ENCODE results near the gene ITPR2.

The ITPR2 gene

DNA sequence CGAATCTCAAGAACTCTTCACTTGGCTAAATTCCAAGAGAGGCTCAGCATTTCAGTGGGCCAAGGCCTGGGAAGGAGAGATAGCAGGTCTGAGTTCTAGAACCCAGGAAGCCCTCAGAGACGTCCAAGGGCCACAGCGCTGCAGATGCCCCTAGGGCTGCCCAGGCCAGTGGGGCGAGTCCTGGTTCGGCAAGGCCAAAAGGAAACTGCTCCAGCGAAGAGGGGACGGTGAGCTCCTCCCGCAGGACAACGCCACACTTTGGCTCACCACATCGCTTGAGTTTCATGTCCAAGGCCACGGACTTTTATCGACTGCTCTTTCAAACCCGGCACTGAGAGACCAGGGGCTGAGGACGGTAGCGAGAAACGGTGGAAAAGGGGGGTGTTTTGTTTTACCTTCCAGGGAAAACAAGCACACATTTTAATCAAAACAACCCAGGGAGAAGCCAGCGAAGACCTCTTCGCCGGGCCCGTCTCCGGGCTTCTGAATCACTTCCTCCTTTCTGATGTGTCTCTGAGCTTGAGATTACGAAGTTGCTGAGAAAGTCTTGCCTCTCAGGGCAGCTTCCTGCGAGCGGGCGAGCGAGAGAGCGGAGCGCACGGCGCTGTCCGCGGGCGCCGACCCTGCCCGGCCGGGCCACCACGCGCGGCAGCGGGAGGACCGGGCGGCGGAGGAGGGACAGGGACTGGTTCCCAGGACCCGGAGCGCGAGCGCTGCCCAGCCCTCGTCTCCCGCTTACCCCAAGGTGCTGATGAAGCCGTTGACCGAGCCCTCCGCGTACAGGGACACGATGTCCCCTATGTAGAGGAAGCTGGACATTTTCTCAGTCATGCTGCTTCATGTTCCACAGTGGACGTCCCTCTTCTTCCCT lies 808 bp downstream of the ITPR2 start:
- peak overlapping the region; percentile 88 for H2AFZ ChIP-seq (ENCODE audit: low read depth, low read length)
- no peak overlapping the region for H2AK5ac ChIP-seq (ENCODE audit: low read length, severe bottlenecking)
- peak overlapping the region in 1 of 2 experiments; percentile 73 for H3K14ac ChIP-seq (ENCODE audit: low read length in 2 of 2)
- H4K8ac ChIP-seq (ENCODE audit: low read length), result peak overlapping the region; percentile 52
- no peaks in the 10 kb centered on the region for H3K36me3 ChIP-seq (ENCODE audit: control insufficient read depth in 1 of 2, insufficient read depth in 2 of 2, low read depth in 1 of 2, low read length in 2 of 2)
- peak overlapping the region; percentile 15 to 96 for H3K4ac ChIP-seq (ENCODE audit: low read depth in 1 of 2, low read length in 2 of 2)
- peaks cover 18% of the 10 kb centered on the region for H3K79me1 ChIP-seq (replicated peaks; ENCODE audit: low read length, poor library complexity, severe bottlenecking)
- no peaks in the 10 kb centered on the region for H3K9me3 ChIP-seq (ENCODE audit: control insufficient read depth, low read length)
- H2BK5ac ChIP-seq (ENCODE audit: low read depth, low read length, poor library complexity, severe bottlenecking), result peak overlapping the region; percentile 71
- H3K23ac ChIP-seq (ENCODE audit: low read length in 2 of 2), result peak overlapping the region in 1 of 2 experiments; percentile 100
- peaks cover 5% of the 10 kb centered on the region for H3K4me1 ChIP-seq (ENCODE audit: control insufficient read depth, insufficient read depth, low read depth, low read length)
- no peaks in the 10 kb centered on the region for H3K27me3 ChIP-seq (ENCODE audit: control insufficient read depth in 1 of 2, insufficient read depth in 1 of 2, low read length in 2 of 2)
- WGBS, result under 1% methylated on average over 43 of the region's 55 CpGs
- peak; percentile 87 for DNase-seq
- H2BK15ac ChIP-seq (ENCODE audit: low read depth, poor library complexity, severe bottlenecking), result peak overlapping the region; percentile 95
- H3K18ac ChIP-seq (ENCODE audit: low read depth in 1 of 2, low read length in 2 of 2), result peak overlapping the region; percentile 83 to 100
- H3K9ac ChIP-seq (ENCODE audit: low read length), result peak overlapping the region; percentile 99
- H2BK120ac ChIP-seq (ENCODE audit: low read depth, low read length), result peak overlapping the region; percentile 22
- peak overlapping the region; percentile 90 for H3K27ac ChIP-seq (ENCODE audit: low read length, poor library complexity, severe bottlenecking)
- H2BK12ac ChIP-seq (ENCODE audit: low read length in 2 of 2), result peak overlapping the region in 1 of 2 experiments; percentile 45
- peak overlapping the region; percentile 95 for H3K4me2 ChIP-seq (ENCODE audit: low read length, poor library complexity, severe bottlenecking)
- peak overlapping the region; percentile 47 for H4K91ac ChIP-seq (ENCODE audit: low read length)
- peak overlapping the region; percentile 89 to 91 for H3K4me3 ChIP-seq (ENCODE audit: insufficient read depth in 1 of 2, low read depth in 1 of 2, low read length in 2 of 2)

- no peaks in the 10 kb centered on the region for H3K27me3 ChIP-seq (ENCODE audit: control insufficient read depth in 1 of 2, insufficient read depth in 1 of 2, low read length in 2 of 2)
- peak; percentile 28 for DNase-seq
- peaks cover 5% of the 10 kb centered on the region for H3K4me1 ChIP-seq (ENCODE audit: control insufficient read depth, insufficient read depth, low read depth, low read length)
- no peak overlapping the region for H2AFZ ChIP-seq (ENCODE audit: low read depth, low read length)
- no peak overlapping the region for H4K8ac ChIP-seq (ENCODE audit: low read length)
- no peak overlapping the region for H4K91ac ChIP-seq (ENCODE audit: low read length)
- no peaks in the 10 kb centered on the region for H3K9me3 ChIP-seq (ENCODE audit: control insufficient read depth, low read length)
- peak overlapping the region; percentile 41 for H2AK5ac ChIP-seq (ENCODE audit: low read length, severe bottlenecking)
- H3K27ac ChIP-seq (ENCODE audit: low read length, poor library complexity, severe bottlenecking), result peak overlapping the region; percentile 13
- no peak overlapping the region for H3K14ac ChIP-seq (ENCODE audit: low read length in 2 of 2)
- H3K79me1 ChIP-seq (replicated peaks; ENCODE audit: low read length, poor library complexity, severe bottlenecking), result peaks cover 23% of the 10 kb centered on the region
- no peak overlapping the region for H2BK15ac ChIP-seq (ENCODE audit: low read depth, poor library complexity, severe bottlenecking)
- H3K4me3 ChIP-seq (ENCODE audit: insufficient read depth in 1 of 2, low read depth in 1 of 2, low read length in 2 of 2), result no peak overlapping the region
- no peak overlapping the region for H3K4ac ChIP-seq (ENCODE audit: low read depth in 1 of 2, low read length in 2 of 2)
- no peak overlapping the region for H2BK120ac ChIP-seq (ENCODE audit: low read depth, low read length)
- H3K4me2 ChIP-seq (ENCODE audit: low read length, poor library complexity, severe bottlenecking), result peak overlapping the region; percentile 63
- H2BK12ac ChIP-seq (ENCODE audit: low read length in 2 of 2), result peak overlapping the region in 1 of 2 experiments; percentile 37
- H2BK5ac ChIP-seq (ENCODE audit: low read depth, low read length, poor library complexity, severe bottlenecking), result no peak overlapping the region
- no peaks in the 10 kb centered on the region for H3K36me3 ChIP-seq (ENCODE audit: control insufficient read depth in 1 of 2, insufficient read depth in 2 of 2, low read depth in 1 of 2, low read length in 2 of 2)
- WGBS, result 63% methylated on average over 12 of the region's 13 CpGs
- H3K9ac ChIP-seq (ENCODE audit: low read length), result peak overlapping the region; percentile 1
- H3K23ac ChIP-seq (ENCODE audit: low read length in 2 of 2), result peak overlapping the region in 1 of 2 experiments; percentile 46
- peak overlapping the region in 1 of 2 experiments; percentile 49 for H3K18ac ChIP-seq (ENCODE audit: low read depth in 1 of 2, low read length in 2 of 2)
These were observed 2.0 kb downstream of the ITPR2 start for GRCh38 chr12:26830783-26831551.

GRCh38 chr12:26830363-26830762 lies 2.6 kb downstream of the ITPR2 start:
- Histone ChIP-seq H2AFZ (ENCODE audit: low read depth, low read length) (no peak overlapping the region), H3K9ac (ENCODE audit: low read length) (no peak overlapping the region), H3K4me1 (ENCODE audit: control insufficient read depth, insufficient read depth, low read depth, low read length) (peaks cover 5% of the 10 kb centered on the region), H3K4ac (ENCODE audit: low read depth in 1 of 2, low read length in 2 of 2) (no peak overlapping the region), H2BK12ac (ENCODE audit: low read length in 2 of 2) (no peak overlapping the region), H3K9me3 (ENCODE audit: control insufficient read depth, low read length) (no peaks in the 10 kb centered on the region), H3K4me3 (ENCODE audit: insufficient read depth in 1 of 2, low read depth in 1 of 2, low read length in 2 of 2) (no peak overlapping the region), H2BK15ac (ENCODE audit: low read depth, poor library complexity, severe bottlenecking) (no peak overlapping the region), H2BK120ac (ENCODE audit: low read depth, low read length) (no peak overlapping the region), H3K36me3 (ENCODE audit: control insufficient read depth in 1 of 2, insufficient read depth in 2 of 2, low read depth in 1 of 2, low read length in 2 of 2) (no peaks in the 10 kb centered on the region), H3K79me1 (replicated peaks; ENCODE audit: low read length, poor library complexity, severe bottlenecking) (peaks cover 24% of the 10 kb centered on the region), H2BK5ac (ENCODE audit: low read depth, low read length, poor library complexity, severe bottlenecking) (no peak overlapping the region), H2AK5ac (ENCODE audit: low read length, severe bottlenecking) (no peak overlapping the region), H3K27ac (ENCODE audit: low read length, poor library complexity, severe bottlenecking) (no peak overlapping the region), H3K18ac (ENCODE audit: low read depth in 1 of 2, low read length in 2 of 2) (no peak overlapping the region), H3K14ac (ENCODE audit: low read length in 2 of 2) (no peak overlapping the region), H4K91ac (ENCODE audit: low read length) (no peak overlapping the region), H4K8ac (ENCODE audit: low read length) (no peak overlapping the region), H3K23ac (ENCODE audit: low read length in 2 of 2) (no peak overlapping the region), H3K4me2 (ENCODE audit: low read length, poor library complexity, severe bottlenecking) (no peak overlapping the region), H3K27me3 (ENCODE audit: control insufficient read depth in 1 of 2, insufficient read depth in 1 of 2, low read length in 2 of 2) (no peaks in the 10 kb centered on the region)
- WGBS, result no CpG with 5 or more reads among the region's 1 CpG
- DNase-seq, result no peak

All from mesenchymal stem cell (in vitro differentiated cells and primary cell).